Measurements from ENCODE around the gene PXN. TPM values are rescaled to one million over a fixed set of nuclear protein-coding genes. Genes with fewer than 3 reads are reported as not detected.

Gene PXN
- total and polyA plus RNA-seq, 2 of the 13 experiments (the other 11 are each of a cell fraction or from before 2014, with no cell fraction given) = 13.6 to 14.2 TPM

GRCh38 chr12:120194534-120195395, 70.8 kb downstream of the PXN start, which contains the start of gene GCN1 (continued):
- TF ChIP-seq ZBTB10 (CRISPR knock-in tag; IDR thresholded peaks at IDR 0.05; ENCODE audit: borderline replicate concordance) = 0 out of 2 replicates have a peak, but pooled peaks have one; percentile 26
- 0 out of 2 replicates have a peak, but pooled peaks have one; percentile 66 for TF ChIP-seq ZNF17 (CRISPR knock-in tag; IDR thresholded peaks at IDR 0.05)
- TF ChIP-seq JARID2 (CRISPR knock-in tag; IDR thresholded peaks at IDR 0.05; ENCODE audit: insufficient replicate concordance) = no peak
- peak; percentile 57 for TF ChIP-seq YEATS2 (CRISPR knock-in tag; IDR thresholded peaks at IDR 0.05; ENCODE audit: borderline replicate concordance)
- no peak for TF ChIP-seq SMAD3 (CRISPR knock-in tag; IDR thresholded peaks at IDR 0.05)
- TF ChIP-seq ZNF549 (CRISPR knock-in tag; IDR thresholded peaks at IDR 0.05) = no peak
- no peak for TF ChIP-seq LCORL (IDR thresholded peaks at IDR 0.05)
- 0 out of 2 replicates have a peak, but pooled peaks have one; percentile 42 for TF ChIP-seq LCORL (CRISPR knock-in tag; IDR thresholded peaks at IDR 0.05)
- TF ChIP-seq ZNF382 (CRISPR knock-in tag; IDR thresholded peaks at IDR 0.05; ENCODE audit: borderline replicate concordance) = no peak
- TF ChIP-seq KAT7 (CRISPR knock-in tag; IDR thresholded peaks at IDR 0.05; ENCODE audit: borderline replicate concordance) = peak; percentile 91; the same call in 1 of the 2 replicates
- peak; percentile 29; the same call in 1 of the 2 replicates for TF ChIP-seq LBX2 (CRISPR knock-in tag; IDR thresholded peaks at IDR 0.05; ENCODE audit: borderline replicate concordance)
- no peak for TF ChIP-seq SNAPC4 (CRISPR knock-in tag; IDR thresholded peaks at IDR 0.05)
- no peak; the same call in 1 of the 2 replicates for TF ChIP-seq ZKSCAN1 (IDR thresholded peaks at IDR 0.05; ENCODE audit: low read length)
- 0 out of 2 replicates have a peak, but pooled peaks have one; percentile 8 for TF ChIP-seq NFKBIZ (CRISPR knock-in tag; IDR thresholded peaks at IDR 0.05)
- TF ChIP-seq DMAP1 (CRISPR knock-in tag; IDR thresholded peaks at IDR 0.05) = peak; percentile 99
- TF ChIP-seq KLF15 (CRISPR knock-in tag; IDR thresholded peaks at IDR 0.05; ENCODE audit: borderline replicate concordance) = no peak
- peak; percentile 43; the same call in 1 of the 2 replicates for TF ChIP-seq JUN (CRISPR knock-in tag; IDR thresholded peaks at IDR 0.05)
- peak; percentile 95; the same call in 1 of the 2 replicates for TF ChIP-seq SRY (CRISPR knock-in tag; IDR thresholded peaks at IDR 0.05)
- TF ChIP-seq ZNF597 (CRISPR knock-in tag; IDR thresholded peaks at IDR 0.05) = 0 out of 2 replicates have a peak, but pooled peaks have one; percentile 50

Measured in HepG2 (cell line).